ENCODE measurements around the gene TAB3. TPM values are rescaled to one million over a fixed set of nuclear protein-coding genes. Genes with fewer than 3 reads are reported as not detected.

The TAB3 gene
- polyA plus RNA-seq, 2 donors: 10.9 to 13.2 TPM

GRCh38 chrX:30793075-30793766, 95.8 kb downstream of the TAB3 start:
- Histone ChIP-seq H3K36me3 (ENCODE audit: control insufficient read depth in 2 of 2, insufficient read depth in 2 of 2, low read length in 1 of 2) (no peaks in the 10 kb centered on the region), H3K4me1 (ENCODE audit: control insufficient read depth in 2 of 2, insufficient read depth in 2 of 2, low read length in 1 of 2) (peaks cover 0 to 6% of the 10 kb centered on the region in 2 donors), H3K9me3 (ENCODE audit: control insufficient read depth in 2 of 2, insufficient read depth in 1 of 2, low read depth in 1 of 2, low read length in 1 of 2) (peaks cover 37 to 74% of the 10 kb centered on the region in 2 donors), H3K27me3 (ENCODE audit: control insufficient read depth in 1 of 2, insufficient read depth in 2 of 2, low read length in 2 of 2) (no peaks in the 10 kb centered on the region), H3K4me3 (ENCODE audit: low read depth in 1 of 2, low read length in 2 of 2) (no peak overlapping the region), H3K27ac (ENCODE audit: low read depth in 2 of 2, low read length in 1 of 2) (no peak overlapping the region)
- WGBS, 2 donors: 56 to 75% methylated on average over 3 of the region's 3 CpGs

- peaks cover 0 to 6% of the 10 kb centered on the region in 2 donors for H3K4me1 ChIP-seq (ENCODE audit: control insufficient read depth in 2 of 2, insufficient read depth in 2 of 2, low read length in 1 of 2)
- WGBS, 2 donors: 81 to 88% methylated on average over 8 of the region's 8 CpGs
- H3K27me3 ChIP-seq (ENCODE audit: control insufficient read depth in 1 of 2, insufficient read depth in 2 of 2, low read length in 2 of 2): no peaks in the 10 kb centered on the region
- H3K36me3 ChIP-seq (ENCODE audit: control insufficient read depth in 2 of 2, insufficient read depth in 2 of 2, low read length in 1 of 2): no peaks in the 10 kb centered on the region
- H3K9me3 ChIP-seq (ENCODE audit: control insufficient read depth in 2 of 2, insufficient read depth in 1 of 2, low read depth in 1 of 2, low read length in 1 of 2): peaks cover 37 to 60% of the 10 kb centered on the region in 2 donors
- no peak overlapping the region for H3K27ac ChIP-seq (ENCODE audit: low read depth in 2 of 2, low read length in 1 of 2)
- H3K4me3 ChIP-seq (ENCODE audit: low read depth in 1 of 2, low read length in 2 of 2): no peak overlapping the region
Measured at GRCh38 chrX:30791296-30792278, 97.5 kb downstream of the TAB3 start.

- Histone ChIP-seq H3K36me3 (ENCODE audit: control insufficient read depth in 2 of 2, insufficient read depth in 2 of 2, low read length in 1 of 2) (no peaks in the 10 kb centered on the region), H3K27ac (ENCODE audit: low read depth in 2 of 2, low read length in 1 of 2) (no peak overlapping the region), H3K9me3 (ENCODE audit: control insufficient read depth in 2 of 2, insufficient read depth in 1 of 2, low read depth in 1 of 2, low read length in 1 of 2) (peaks cover 22 to 26% of the 10 kb centered on the region in 2 donors), H3K27me3 (ENCODE audit: control insufficient read depth in 1 of 2, insufficient read depth in 2 of 2, low read length in 2 of 2) (no peaks in the 10 kb centered on the region), H3K4me1 (ENCODE audit: control insufficient read depth in 2 of 2, insufficient read depth in 2 of 2, low read length in 1 of 2) (no peaks in the 10 kb centered on the region), H3K4me3 (ENCODE audit: low read depth in 1 of 2, low read length in 2 of 2) (no peak overlapping the region)
- WGBS, 2 donors: 77 to 81% methylated on average over 9 of the region's 9 CpGs
Measured at GRCh38 chrX:30787012-30787411, 102.0 kb downstream of the TAB3 start.

GRCh38 chrX:30786374-30786773, 102.7 kb downstream of the TAB3 start:
- no peaks in the 10 kb centered on the region for H3K4me1 ChIP-seq (ENCODE audit: control insufficient read depth in 2 of 2, insufficient read depth in 2 of 2, low read length in 1 of 2)
- H3K9me3 ChIP-seq (ENCODE audit: control insufficient read depth in 2 of 2, insufficient read depth in 1 of 2, low read depth in 1 of 2, low read length in 1 of 2): peaks cover 18 to 19% of the 10 kb centered on the region in 2 donors
- no peak overlapping the region for H3K4me3 ChIP-seq (ENCODE audit: low read depth in 1 of 2, low read length in 2 of 2)
- no peaks in the 10 kb centered on the region for H3K36me3 ChIP-seq (ENCODE audit: control insufficient read depth in 2 of 2, insufficient read depth in 2 of 2, low read length in 1 of 2)
- no peak overlapping the region for H3K27ac ChIP-seq (ENCODE audit: low read depth in 2 of 2, low read length in 1 of 2)
- H3K27me3 ChIP-seq (ENCODE audit: control insufficient read depth in 1 of 2, insufficient read depth in 2 of 2, low read length in 2 of 2): no peaks in the 10 kb centered on the region

GRCh38 chrX:30781711-30782444, 107.2 kb downstream of the TAB3 start:
- no peaks in the 10 kb centered on the region for H3K27me3 ChIP-seq (ENCODE audit: control insufficient read depth in 1 of 2, insufficient read depth in 2 of 2, low read length in 2 of 2)
- H3K36me3 ChIP-seq (ENCODE audit: control insufficient read depth in 2 of 2, insufficient read depth in 2 of 2, low read length in 1 of 2): no peaks in the 10 kb centered on the region
- 9 to 24% methylated on average over 1 of the region's 1 CpG for WGBS, 2 donors
- no peak overlapping the region for H3K27ac ChIP-seq (ENCODE audit: low read depth in 2 of 2, low read length in 1 of 2)
- H3K4me3 ChIP-seq (ENCODE audit: low read depth in 1 of 2, low read length in 2 of 2): no peak overlapping the region
- no peaks in the 10 kb centered on the region for H3K9me3 ChIP-seq (ENCODE audit: control insufficient read depth in 2 of 2, insufficient read depth in 1 of 2, low read depth in 1 of 2, low read length in 1 of 2)
- no peaks in the 10 kb centered on the region for H3K4me1 ChIP-seq (ENCODE audit: control insufficient read depth in 2 of 2, insufficient read depth in 2 of 2, low read length in 1 of 2)

GRCh38 chrX:30779453-30780030, 109.5 kb downstream of the TAB3 start:
- Histone ChIP-seq H3K4me1 (ENCODE audit: control insufficient read depth in 2 of 2, insufficient read depth in 2 of 2, low read length in 1 of 2) (no peaks in the 10 kb centered on the region), H3K9me3 (ENCODE audit: control insufficient read depth in 2 of 2, insufficient read depth in 1 of 2, low read depth in 1 of 2, low read length in 1 of 2) (no peaks in the 10 kb centered on the region), H3K4me3 (ENCODE audit: low read depth in 1 of 2, low read length in 2 of 2) (no peak overlapping the region), H3K27me3 (ENCODE audit: control insufficient read depth in 1 of 2, insufficient read depth in 2 of 2, low read length in 2 of 2) (no peaks in the 10 kb centered on the region), H3K36me3 (ENCODE audit: control insufficient read depth in 2 of 2, insufficient read depth in 2 of 2, low read length in 1 of 2) (no peaks in the 10 kb centered on the region), H3K27ac (ENCODE audit: low read depth in 2 of 2, low read length in 1 of 2) (no peak overlapping the region)
- WGBS, 2 donors: 90 to 92% methylated on average over 19 of the region's 19 CpGs

GRCh38 chrX:30777575-30777974, 111.5 kb downstream of the TAB3 start:
- no peak overlapping the region for H3K4me3 ChIP-seq (ENCODE audit: low read depth in 1 of 2, low read length in 2 of 2)
- H3K9me3 ChIP-seq (ENCODE audit: control insufficient read depth in 2 of 2, insufficient read depth in 1 of 2, low read depth in 1 of 2, low read length in 1 of 2): no peaks in the 10 kb centered on the region
- no peak overlapping the region for H3K27ac ChIP-seq (ENCODE audit: low read depth in 2 of 2, low read length in 1 of 2)
- H3K36me3 ChIP-seq (ENCODE audit: control insufficient read depth in 2 of 2, insufficient read depth in 2 of 2, low read length in 1 of 2): no peaks in the 10 kb centered on the region
- no peaks in the 10 kb centered on the region for H3K27me3 ChIP-seq (ENCODE audit: control insufficient read depth in 1 of 2, insufficient read depth in 2 of 2, low read length in 2 of 2)
- no peaks in the 10 kb centered on the region for H3K4me1 ChIP-seq (ENCODE audit: control insufficient read depth in 2 of 2, insufficient read depth in 2 of 2, low read length in 1 of 2)
